WTC11 (cell line): ENCODE measurements around the gene ALDOC.

Experiments
- AR ChIP-seq: fragments of 250-450 bp; sonication (Bioruptor Pico); IDR thresholded peaks from 2 replicates; pipeline ENCODE4 v1.9.0; 2021; ENCODE audit warnings: mild to moderate bottlenecking
- ATF2 ChIP-seq: sonication (generic); formaldehyde crosslinking; IDR thresholded peaks from 2 replicates; pipeline ENCODE4 v1.8.1; 2022; ENCODE audit warnings: low read depth, missing genetic modification reagents, borderline replicate concordance
- CBFB ChIP-seq: sonication (generic); formaldehyde crosslinking; IDR thresholded peaks from 2 replicates; pipeline ENCODE4 v1.8.1; 2022; ENCODE audit warnings: mild to moderate bottlenecking, low read depth, missing genetic modification reagents
- CREB1 ChIP-seq: sonication (generic); formaldehyde crosslinking; IDR thresholded peaks from 2 replicates; pipeline ENCODE4 v1.8.0; 2023; ENCODE audit warnings: mild to moderate bottlenecking, missing genetic modification reagents
- IRF2 ChIP-seq: sonication (generic); formaldehyde crosslinking; IDR thresholded peaks from 2 replicates; pipeline ENCODE4 v1.8.0; 2022; ENCODE audit warnings: low read depth, missing genetic modification reagents, borderline replicate concordance
- NR3C1 ChIP-seq: sonication (generic); formaldehyde crosslinking; conservative IDR thresholded peaks from 2 replicates; pipeline ENCODE4 v1.8.1; 2023; ENCODE audit warnings: low read depth, mild to moderate bottlenecking, missing genetic modification reagents
- RORB ChIP-seq: fragments of 250-450 bp; sonication (Bioruptor Pico); IDR thresholded peaks from 2 replicates; pipeline ENCODE4 v1.9.0; 2021; ENCODE audit warnings: mild to moderate bottlenecking
- ZNF121 ChIP-seq: sonication (generic); formaldehyde crosslinking; IDR thresholded peaks from 2 replicates; pipeline ENCODE4 v1.8.0; 2023; ENCODE audit warnings: missing genetic modification reagents
- ZNF423 ChIP-seq: fragments of 250-450 bp; sonication (Bioruptor Pico); IDR thresholded peaks from 2 replicates; pipeline ENCODE4 v2.1.2; 2022; ENCODE audit warnings: mild to moderate bottlenecking, moderate library complexity
- TF ChIP-seq, protein P1 (sequence below): fragments of 200-600 bp; IDR thresholded peaks from 2 replicates; pipeline ENCODE4 v1.8.0; 2022; ENCODE audit warnings: antibody characterized with exemption
- TF ChIP-seq, protein P2 (sequence below): sonication (generic); formaldehyde crosslinking; IDR thresholded peaks from 2 replicates; pipeline ENCODE4 v1.8.0; 2022; ENCODE audit warnings: mild to moderate bottlenecking, missing genetic modification reagents
- TF ChIP-seq, protein P3 (sequence below): sonication (generic); formaldehyde crosslinking; IDR thresholded peaks from 2 replicates; pipeline ENCODE4 v1.8.1; 2023; ENCODE audit warnings: mild to moderate bottlenecking, missing genetic modification reagents, moderate library complexity
- TF ChIP-seq, protein P4 (sequence below): sonication (generic); formaldehyde crosslinking; IDR thresholded peaks from 2 replicates; pipeline ENCODE4 v1.8.0; 2022; ENCODE audit warnings: mild to moderate bottlenecking, missing genetic modification reagents
- TF ChIP-seq, protein P5 (sequence below): sonication (generic); formaldehyde crosslinking; IDR thresholded peaks from 2 replicates; pipeline ENCODE4 v1.8.0; 2022; ENCODE audit warnings: mild to moderate bottlenecking, missing genetic modification reagents

- TF ChIP-seq, protein P1, sequence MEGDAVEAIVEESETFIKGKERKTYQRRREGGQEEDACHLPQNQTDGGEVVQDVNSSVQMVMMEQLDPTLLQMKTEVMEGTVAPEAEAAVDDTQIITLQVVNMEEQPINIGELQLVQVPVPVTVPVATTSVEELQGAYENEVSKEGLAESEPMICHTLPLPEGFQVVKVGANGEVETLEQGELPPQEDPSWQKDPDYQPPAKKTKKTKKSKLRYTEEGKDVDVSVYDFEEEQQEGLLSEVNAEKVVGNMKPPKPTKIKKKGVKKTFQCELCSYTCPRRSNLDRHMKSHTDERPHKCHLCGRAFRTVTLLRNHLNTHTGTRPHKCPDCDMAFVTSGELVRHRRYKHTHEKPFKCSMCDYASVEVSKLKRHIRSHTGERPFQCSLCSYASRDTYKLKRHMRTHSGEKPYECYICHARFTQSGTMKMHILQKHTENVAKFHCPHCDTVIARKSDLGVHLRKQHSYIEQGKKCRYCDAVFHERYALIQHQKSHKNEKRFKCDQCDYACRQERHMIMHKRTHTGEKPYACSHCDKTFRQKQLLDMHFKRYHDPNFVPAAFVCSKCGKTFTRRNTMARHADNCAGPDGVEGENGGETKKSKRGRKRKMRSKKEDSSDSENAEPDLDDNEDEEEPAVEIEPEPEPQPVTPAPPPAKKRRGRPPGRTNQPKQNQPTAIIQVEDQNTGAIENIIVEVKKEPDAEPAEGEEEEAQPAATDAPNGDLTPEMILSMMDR: no peak
- TF ChIP-seq, protein P2, sequence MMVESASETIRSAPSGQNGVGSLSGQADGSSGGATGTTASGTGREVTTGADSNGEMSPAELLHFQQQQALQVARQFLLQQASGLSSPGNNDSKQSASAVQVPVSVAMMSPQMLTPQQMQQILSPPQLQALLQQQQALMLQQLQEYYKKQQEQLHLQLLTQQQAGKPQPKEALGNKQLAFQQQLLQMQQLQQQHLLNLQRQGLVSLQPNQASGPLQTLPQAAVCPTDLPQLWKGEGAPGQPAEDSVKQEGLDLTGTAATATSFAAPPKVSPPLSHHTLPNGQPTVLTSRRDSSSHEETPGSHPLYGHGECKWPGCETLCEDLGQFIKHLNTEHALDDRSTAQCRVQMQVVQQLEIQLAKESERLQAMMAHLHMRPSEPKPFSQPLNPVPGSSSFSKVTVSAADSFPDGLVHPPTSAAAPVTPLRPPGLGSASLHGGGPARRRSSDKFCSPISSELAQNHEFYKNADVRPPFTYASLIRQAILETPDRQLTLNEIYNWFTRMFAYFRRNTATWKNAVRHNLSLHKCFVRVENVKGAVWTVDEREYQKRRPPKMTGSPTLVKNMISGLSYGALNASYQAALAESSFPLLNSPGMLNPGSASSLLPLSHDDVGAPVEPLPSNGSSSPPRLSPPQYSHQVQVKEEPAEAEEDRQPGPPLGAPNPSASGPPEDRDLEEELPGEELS (CRISPR knock-in tag): no peak
- TF ChIP-seq NR3C1 (CRISPR knock-in tag) (no peak), RORB (CRISPR knock-in tag) (no peak), ZNF423 (CRISPR knock-in tag) (no peak), CREB1 (no peak), IRF2 (CRISPR knock-in tag) (no peak), ATF2 (CRISPR knock-in tag) (no peak), AR (no peak), CBFB (CRISPR knock-in tag) (no peak), ZNF121 (no peak)
- TF ChIP-seq, protein P3, sequence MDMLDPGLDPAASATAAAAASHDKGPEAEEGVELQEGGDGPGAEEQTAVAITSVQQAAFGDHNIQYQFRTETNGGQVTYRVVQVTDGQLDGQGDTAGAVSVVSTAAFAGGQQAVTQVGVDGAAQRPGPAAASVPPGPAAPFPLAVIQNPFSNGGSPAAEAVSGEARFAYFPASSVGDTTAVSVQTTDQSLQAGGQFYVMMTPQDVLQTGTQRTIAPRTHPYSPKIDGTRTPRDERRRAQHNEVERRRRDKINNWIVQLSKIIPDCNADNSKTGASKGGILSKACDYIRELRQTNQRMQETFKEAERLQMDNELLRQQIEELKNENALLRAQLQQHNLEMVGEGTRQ (CRISPR knock-in tag): no peak
- TF ChIP-seq, protein P4, sequence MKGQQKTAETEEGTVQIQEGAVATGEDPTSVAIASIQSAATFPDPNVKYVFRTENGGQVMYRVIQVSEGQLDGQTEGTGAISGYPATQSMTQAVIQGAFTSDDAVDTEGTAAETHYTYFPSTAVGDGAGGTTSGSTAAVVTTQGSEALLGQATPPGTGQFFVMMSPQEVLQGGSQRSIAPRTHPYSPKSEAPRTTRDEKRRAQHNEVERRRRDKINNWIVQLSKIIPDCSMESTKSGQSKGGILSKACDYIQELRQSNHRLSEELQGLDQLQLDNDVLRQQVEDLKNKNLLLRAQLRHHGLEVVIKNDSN (CRISPR knock-in tag): no peak
- TF ChIP-seq, protein P5, sequence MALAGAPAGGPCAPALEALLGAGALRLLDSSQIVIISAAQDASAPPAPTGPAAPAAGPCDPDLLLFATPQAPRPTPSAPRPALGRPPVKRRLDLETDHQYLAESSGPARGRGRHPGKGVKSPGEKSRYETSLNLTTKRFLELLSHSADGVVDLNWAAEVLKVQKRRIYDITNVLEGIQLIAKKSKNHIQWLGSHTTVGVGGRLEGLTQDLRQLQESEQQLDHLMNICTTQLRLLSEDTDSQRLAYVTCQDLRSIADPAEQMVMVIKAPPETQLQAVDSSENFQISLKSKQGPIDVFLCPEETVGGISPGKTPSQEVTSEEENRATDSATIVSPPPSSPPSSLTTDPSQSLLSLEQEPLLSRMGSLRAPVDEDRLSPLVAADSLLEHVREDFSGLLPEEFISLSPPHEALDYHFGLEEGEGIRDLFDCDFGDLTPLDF (CRISPR knock-in tag): no peak
Observed at GRCh38 chr17:28573040-28573380, 3.7 kb downstream of the ALDOC start.
